ENCODE results near the gene ENTPD8. TPM values are rescaled to one million over a fixed set of nuclear protein-coding genes. Genes with fewer than 3 reads are reported as not detected.
A peak's percentile ranks its signal among the peaks of the same experiment; 100 is the strongest.

ENTPD8 gene
- total RNA-seq, 4 donors from 2014 or later, result not detected

GRCh38 chr9:137390553-137391410 lies 50.4 kb downstream of the ENTPD8 start:
- 55 to 80% methylated on average over 12 to 16 of the region's 42 CpGs for WGBS, 2 donors
- intact Hi-C loops (cut with DNase I), result no loop called here
- Histone ChIP-seq H3K9me3 (no peaks in the 10 kb centered on the region), H3K27ac (peak overlapping the region; percentile 1 to 86 (median 60)), H3K27me3 (no peaks in the 10 kb centered on the region), H3K36me3 (peaks cover 0 to 49% (median 0%) of the 10 kb centered on the region in 3 donors), H3K4me3 (peak overlapping the region in 1 of 4 donors; percentile 28), H3K4me1 (peaks cover 0 to 21% (median 6%) of the 10 kb centered on the region in 3 donors)
- TF ChIP-seq POLR2A (IDR thresholded peaks at IDR 0.05) (no peak), CTCF (IDR thresholded peaks at IDR 0.05) (no peak)
- no peak for DNase-seq

- Histone ChIP-seq H3K27ac (no peak overlapping the region), H3K9me3 (no peaks in the 10 kb centered on the region), H3K36me3 (peaks cover 0 to 35% (median 0%) of the 10 kb centered on the region in 3 donors), H3K4me3 (no peak overlapping the region), H3K27me3 (no peaks in the 10 kb centered on the region), H3K4me1 (peaks cover 0 to 21% (median 6%) of the 10 kb centered on the region in 3 donors)
- 90 to 95% methylated on average over 11 to 12 of the region's 13 CpGs for WGBS, 2 donors
- intact Hi-C loops (cut with DNase I), result no loop called here
- no peak for DNase-seq
- TF ChIP-seq CTCF (IDR thresholded peaks at IDR 0.05), result no peak
- no peak for TF ChIP-seq POLR2A (IDR thresholded peaks at IDR 0.05)
Observed at GRCh38 chr9:137389428-137389746, 51.8 kb downstream of the ENTPD8 start.

- TF ChIP-seq POLR2A (IDR thresholded peaks at IDR 0.05), result no peak
- no peak for TF ChIP-seq CTCF (IDR thresholded peaks at IDR 0.05)
- H3K27ac ChIP-seq, result no peak overlapping the region
- DNase-seq, result no peak
- no peaks in the 10 kb centered on the region for H3K27me3 ChIP-seq
- WGBS, 2 donors, result 87 to 90% methylated on average over 6 to 17 of the region's 47 CpGs
- H3K4me3 ChIP-seq, result no peak overlapping the region
- H3K9me3 ChIP-seq, result no peaks in the 10 kb centered on the region
- intact Hi-C loops (cut with DNase I), result no loop called here
- H3K4me1 ChIP-seq, result peaks cover 0 to 21% (median 6%) of the 10 kb centered on the region in 3 donors
- H3K36me3 ChIP-seq, result peaks cover 0 to 34% (median 0%) of the 10 kb centered on the region in 3 donors
Observed at GRCh38 chr9:137388589-137389427, 52.3 kb downstream of the ENTPD8 start.

GRCh38 chr9:137387891-137388560 lies 53.1 kb downstream of the ENTPD8 start:
- 92 to 95% methylated on average over 4 to 5 of the region's 26 CpGs for whole genome bisulfite sequencing, 2 donors
- no peaks in the 10 kb centered on the region for H3K27me3 ChIP-seq
- no peak overlapping the region for H3K4me3 ChIP-seq
- TF ChIP-seq POLR2A (IDR thresholded peaks at IDR 0.05), result no peak
- TF ChIP-seq CTCF (IDR thresholded peaks at IDR 0.05), result no peak
- no peak for DNase-seq
- intact Hi-C loops (cut with DNase I), result no loop called here
- peak overlapping the region; percentile 26 to 77 (median 54) for H3K27ac ChIP-seq
- peaks cover 0 to 21% (median 6%) of the 10 kb centered on the region in 3 donors for H3K4me1 ChIP-seq
- H3K9me3 ChIP-seq, result no peaks in the 10 kb centered on the region
- H3K36me3 ChIP-seq, result peaks cover 0 to 26% (median 0%) of the 10 kb centered on the region in 3 donors

All from esophagus squamous epithelium (tissue), 5 donors.